ENCODE measurements around the gene ANO7.

GRCh38 chr2:241200822-241201395 lies 12.4 kb downstream of the ANO7 start:
- TF ChIP-seq CTCF (IDR thresholded peaks at IDR 0.05; ENCODE audit: low read length) (no peak), EZH2 (optimal IDR thresholded peaks at IDR 0.05; ENCODE audit: low read depth, low read length) (no peak), EZH2phosphoT487 (IDR thresholded peaks at IDR 0.05; ENCODE audit: low read length) (no peak)

Data from MM.1S (cell line).